Pulmonary artery endothelial cell (primary cell): ENCODE results near the gene MSRB2. TPM values are rescaled to one million over a fixed set of nuclear protein-coding genes. Genes with fewer than 3 reads are reported as not detected.
"Not testable (repeated sequence)": the region's sequence is repeated elsewhere in the genome, so short reads cannot be mapped to it uniquely, and the experiment has no call there.

Experiments used
- DNase-seq: peaks from one replicate; pipeline ENCODE4 v3.0.0-alpha.2; 2011; ENCODE audit warnings: low read depth, low spot score
- total RNA-seq: library from RNA; depleted of rRNA; stranded (reverse); fragments of >200 nt; gene quantifications from 2 replicates; pipeline ENCODE4 v1.2.3, GENCODE V29; 2014

MSRB2 gene
- total RNA-seq, 1 donor from 2014 or later: 9.0 TPM

- not testable (repeated sequence) for DNase-seq
Measured at GRCh38 chr10:23070092-23070912, 25.1 kb upstream of the MSRB2 start.

- DNase-seq: no peak
Measured at GRCh38 chr10:23070913-23071218, 24.5 kb upstream of the MSRB2 start.

GRCh38 chr10:23072593-23072992 is 22.8 kb upstream of the MSRB2 start:
- not testable (repeated sequence) for DNase-seq

GRCh38 chr10:23073527-23073926 is 21.9 kb upstream of the MSRB2 start:
- DNase-seq: no peak

- no peak for DNase-seq
Measured at GRCh38 chr10:23075672-23076071, 19.7 kb upstream of the MSRB2 start.

- DNase-seq: no peak
Measured at GRCh38 chr10:23078114-23078513, 17.3 kb upstream of the MSRB2 start.

GRCh38 chr10:23079700-23080099 is 15.7 kb upstream of the MSRB2 start:
- no peak for DNase-seq

- no peak for DNase-seq
Measured at GRCh38 chr10:23080262-23080661, 15.1 kb upstream of the MSRB2 start.

- no peak for DNase-seq
Measured at GRCh38 chr10:23081221-23081750, 14.1 kb upstream of the MSRB2 start.

GRCh38 chr10:23081891-23082290 is 13.5 kb upstream of the MSRB2 start:
- no peak for DNase-seq

GRCh38 chr10:23088609-23089008 is 6.8 kb upstream of the MSRB2 start:
- DNase-seq: no peak

GRCh38 chr10:23094786-23095403 is 484 bp upstream of the MSRB2 start:
- no peak for DNase-seq

GRCh38 chr10:23095966-23096801 is 805 bp downstream of the MSRB2 start:
- DNase-seq: no peak

GRCh38 chr10:23096802-23097549 is 1.6 kb downstream of the MSRB2 start:
- no peak for DNase-seq

GRCh38 chr10:23099079-23099478 is 3.7 kb downstream of the MSRB2 start:
- no peak for DNase-seq

- no peak for DNase-seq
Measured at GRCh38 chr10:23099816-23100215, 4.4 kb downstream of the MSRB2 start.

GRCh38 chr10:23100331-23101030 is 5.1 kb downstream of the MSRB2 start:
- no peak for DNase-seq

- DNase-seq: no peak
Measured at GRCh38 chr10:23106331-23107072, 11.1 kb downstream of the MSRB2 start.

- no peak for DNase-seq
Measured at GRCh38 chr10:23110722-23111516, 15.5 kb downstream of the MSRB2 start.
